GM19351 (cell line): Measurements from ENCODE around the gene TMCO4.

Experiments
- ATAC-seq: cut with Tn5 transposase; IDR thresholded peaks from one replicate; pipeline ENCODE4 v1.9.1; 2021; ENCODE audit warnings: mild to moderate bottlenecking, moderate library complexity; ENCODE audit not compliant: unreplicated experiment

TMCO4 gene

GRCh38 chr1:19689085-19689757 lies 110.5 kb downstream of the TMCO4 start:
- no peak for ATAC-seq

DNA sequence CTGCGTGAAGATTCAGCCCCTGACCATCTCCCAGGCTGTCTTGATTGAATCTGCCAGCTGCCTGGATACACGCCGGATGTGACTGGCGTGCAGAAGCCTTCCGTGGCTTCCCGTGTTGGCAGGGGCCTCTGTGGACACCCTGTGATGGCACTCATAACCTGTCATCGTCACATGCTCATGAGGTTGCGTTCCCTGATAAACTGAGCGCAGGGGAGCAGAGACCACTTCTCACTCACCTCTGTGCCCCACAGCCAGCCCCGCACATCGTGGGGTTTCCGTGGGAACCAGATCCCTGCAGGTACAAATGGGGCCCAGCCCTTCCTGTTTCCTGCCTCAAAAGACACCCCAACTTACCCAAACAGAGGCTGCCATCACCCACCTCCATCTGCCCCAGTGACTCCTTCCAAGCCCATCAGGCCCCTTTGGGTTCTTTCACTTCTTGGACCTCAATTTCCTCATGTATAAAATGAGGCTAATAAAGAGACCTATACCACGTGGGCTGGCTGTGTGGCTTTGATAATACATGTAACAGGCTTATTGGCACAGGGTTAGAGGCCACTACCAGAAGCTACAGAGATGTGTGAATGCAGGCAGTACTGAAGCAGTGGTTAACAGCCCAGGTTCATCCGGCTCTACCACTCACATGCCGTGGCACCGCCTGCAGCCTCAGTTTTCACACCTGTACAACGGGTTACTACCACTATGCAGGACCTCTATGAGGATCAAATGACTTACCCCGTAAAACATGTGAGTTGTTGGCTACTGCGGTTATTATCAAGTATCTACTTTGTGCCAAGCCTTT lies 111.5 kb downstream of the TMCO4 start:
- ATAC-seq: no peak

- no peak for ATAC-seq
Measured at GRCh38 chr1:19687414-19687813, 112.3 kb downstream of the TMCO4 start.

- ATAC-seq: no peak
Measured at GRCh38 chr1:19685994-19686393, 113.7 kb downstream of the TMCO4 start.

GRCh38 chr1:19684677-19685076 lies 115.0 kb downstream of the TMCO4 start:
- ATAC-seq: no peak

GRCh38 chr1:19683351-19683750 lies 116.4 kb downstream of the TMCO4 start:
- ATAC-seq: no peak

- ATAC-seq: no peak
Measured at GRCh38 chr1:19682901-19683300, 116.8 kb downstream of the TMCO4 start.

GRCh38 chr1:19682257-19682656 lies 117.5 kb downstream of the TMCO4 start:
- no peak for ATAC-seq

DNA sequence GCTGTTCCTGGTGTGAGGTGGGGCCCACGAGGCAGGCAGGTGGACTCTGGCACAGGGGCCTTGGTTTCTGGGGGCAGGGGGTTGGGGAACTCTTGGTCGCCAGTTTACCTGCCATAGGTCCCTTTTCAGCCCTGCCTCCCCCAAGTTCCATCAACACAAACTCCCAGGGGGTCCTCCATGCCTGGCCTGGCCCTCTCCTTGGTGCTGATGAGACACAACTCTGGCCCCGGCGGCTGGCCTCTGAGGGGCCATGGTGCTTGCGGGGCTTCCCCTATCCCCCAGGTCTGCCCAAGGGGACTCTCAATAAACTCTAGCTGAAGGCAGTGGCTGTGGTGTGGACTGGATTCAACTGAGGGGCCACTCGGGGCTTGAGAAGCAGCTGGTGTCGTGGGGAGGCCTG lies 119.1 kb downstream of the TMCO4 start:
- ATAC-seq: no peak

DNA sequence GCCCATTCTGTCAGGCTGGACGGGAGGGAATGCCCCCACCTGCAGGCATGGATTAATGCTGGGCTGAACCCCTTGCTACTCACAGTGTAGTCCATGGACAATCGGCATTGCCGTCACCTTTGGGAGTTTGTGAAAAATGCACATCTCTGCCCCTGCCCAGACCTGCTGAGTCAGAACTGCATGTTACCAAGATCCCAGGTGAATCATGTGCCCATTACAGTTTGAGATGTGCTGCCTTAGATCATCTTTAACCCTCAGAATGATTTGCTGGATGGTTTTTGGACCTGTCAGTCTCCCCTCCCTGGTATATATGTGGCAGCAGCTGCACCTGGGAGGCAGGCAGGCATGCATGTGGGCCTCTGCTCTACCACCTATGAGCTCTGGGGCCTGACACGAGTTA lies 120.0 kb downstream of the TMCO4 start:
- no peak for ATAC-seq

- no peak for ATAC-seq
Measured at GRCh38 chr1:19678931-19679453, 120.7 kb downstream of the TMCO4 start.

DNA sequence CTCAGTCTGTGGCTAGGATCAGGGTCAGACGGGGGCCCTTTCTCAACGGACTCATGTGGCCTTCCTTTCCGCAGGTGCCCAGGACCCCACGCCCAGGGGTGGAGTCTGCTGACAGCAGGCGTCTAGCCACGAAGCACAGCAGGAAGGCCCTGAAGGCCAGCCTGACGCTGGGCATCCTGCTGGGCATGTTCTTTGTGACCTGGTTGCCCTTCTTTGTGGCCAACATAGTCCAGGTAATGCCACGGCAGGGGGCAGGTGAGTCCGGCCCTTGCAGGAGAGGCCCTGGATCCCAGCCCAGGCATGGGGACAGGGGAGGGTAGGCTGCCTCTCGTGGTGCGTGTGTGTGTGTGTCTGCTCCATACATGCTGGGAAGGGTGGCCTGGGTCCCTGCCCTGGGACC lies 121.2 kb downstream of the TMCO4 start:
- ATAC-seq: no peak

DNA sequence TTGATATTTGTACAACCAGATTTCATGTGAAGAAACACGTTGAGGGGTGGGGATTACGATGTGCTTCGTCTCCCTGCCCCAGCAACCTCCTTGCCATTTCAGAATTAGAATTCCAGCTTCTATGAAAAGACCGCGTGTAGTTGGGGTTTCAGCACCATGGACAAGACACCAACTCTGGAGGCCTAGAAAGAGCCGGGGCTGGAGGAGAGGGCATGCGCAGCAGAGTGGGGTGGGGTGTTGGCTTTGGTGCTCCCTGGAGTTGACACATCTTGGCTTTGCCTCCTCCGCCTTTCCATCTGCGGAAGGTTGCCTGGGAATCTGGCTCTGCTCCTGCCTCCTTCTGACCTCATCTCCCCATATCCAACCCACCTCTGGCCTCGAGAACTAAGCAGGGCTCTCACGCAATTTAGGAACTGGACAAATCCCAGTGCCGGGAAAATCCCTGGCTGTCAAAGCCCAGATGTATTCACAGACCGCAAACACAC lies 123.2 kb downstream of the TMCO4 start:
- no peak for ATAC-seq

- ATAC-seq: no peak
Measured at GRCh38 chr1:19675797-19676196, 123.9 kb downstream of the TMCO4 start.

- ATAC-seq: no peak
Measured at GRCh38 chr1:19672237-19672636, 127.5 kb downstream of the TMCO4 start.

DNA sequence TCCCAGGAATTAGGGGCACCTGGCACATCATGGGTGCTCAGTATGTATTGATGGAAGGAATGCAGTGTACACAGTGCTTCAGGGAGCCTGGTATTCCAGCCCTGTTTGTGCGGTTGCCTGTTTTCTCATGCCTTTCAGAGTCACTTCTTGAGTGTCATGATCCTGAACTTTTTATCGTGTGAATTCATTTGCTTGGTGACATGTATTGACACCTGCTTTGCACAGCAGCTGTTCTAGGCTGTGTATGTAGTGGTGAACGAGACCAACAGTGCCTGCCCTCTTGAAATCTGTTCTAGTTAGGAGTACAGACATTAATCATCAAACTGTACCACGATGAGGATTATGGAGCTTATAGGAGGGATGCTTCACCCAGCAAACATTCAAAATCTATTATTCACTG lies 128.9 kb downstream of the TMCO4 start:
- no peak for ATAC-seq

GRCh38 chr1:19668888-19669287 lies 130.8 kb downstream of the TMCO4 start:
- ATAC-seq: no peak

DNA sequence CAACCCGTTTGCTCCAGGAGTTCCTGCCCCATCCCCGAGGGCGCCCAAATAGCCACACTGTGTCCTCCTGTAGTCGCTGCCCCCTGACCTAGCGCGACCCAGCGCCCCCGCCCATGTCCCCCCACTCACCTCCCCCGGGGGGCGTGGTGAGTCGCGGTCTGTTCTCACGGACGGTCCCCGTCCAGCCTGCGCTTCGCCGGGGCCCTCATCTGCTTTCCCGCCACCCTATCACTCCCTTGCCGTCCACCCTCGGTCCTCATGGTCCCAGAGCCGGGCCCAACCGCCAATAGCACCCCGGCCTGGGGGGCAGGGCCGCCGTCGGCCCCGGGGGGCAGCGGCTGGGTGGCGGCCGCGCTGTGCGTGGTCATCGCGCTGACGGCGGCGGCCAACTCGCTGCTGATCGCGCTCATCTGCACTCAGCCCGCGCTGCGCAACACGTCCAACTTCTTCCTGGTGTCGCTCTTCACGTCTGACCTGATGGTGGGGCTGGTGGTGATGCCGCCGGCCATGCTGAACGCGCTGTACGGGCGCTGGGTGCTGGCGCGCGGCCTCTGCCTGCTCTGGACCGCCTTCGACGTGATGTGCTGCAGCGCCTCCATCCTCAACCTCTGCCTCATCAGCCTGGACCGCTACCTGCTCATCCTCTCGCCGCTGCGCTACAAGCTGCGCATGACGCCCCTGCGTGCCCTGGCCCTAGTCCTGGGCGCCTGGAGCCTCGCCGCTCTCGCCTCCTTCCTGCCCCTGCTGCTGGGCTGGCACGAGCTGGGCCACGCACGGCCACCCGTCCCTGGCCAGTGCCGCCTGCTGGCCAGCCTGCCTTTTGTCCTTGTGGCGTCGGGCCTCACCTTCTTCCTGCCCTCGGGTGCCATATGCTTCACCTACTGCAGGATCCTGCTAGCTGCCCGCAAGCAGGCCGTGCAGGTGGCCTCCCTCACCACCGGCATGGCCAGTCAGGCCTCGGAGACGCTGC lies 133.9 kb downstream of the TMCO4 start:
- no peak for ATAC-seq

DNA sequence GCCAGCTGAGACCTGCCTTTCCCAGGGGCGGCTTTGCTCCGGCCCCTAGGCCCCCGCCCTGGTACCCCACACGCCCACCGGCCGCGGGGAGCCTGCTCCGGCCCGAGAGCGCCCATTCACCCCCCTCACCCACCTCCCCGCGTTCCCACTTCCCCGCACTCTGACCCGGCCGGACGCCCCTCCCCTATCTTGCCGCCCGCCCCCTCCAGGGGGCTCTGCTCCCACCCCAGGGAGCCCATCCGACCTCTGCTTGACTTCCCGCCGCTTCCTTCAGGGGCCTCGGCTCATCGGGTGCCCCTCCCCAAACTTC lies 134.6 kb downstream of the TMCO4 start:
- ATAC-seq: no peak

DNA sequence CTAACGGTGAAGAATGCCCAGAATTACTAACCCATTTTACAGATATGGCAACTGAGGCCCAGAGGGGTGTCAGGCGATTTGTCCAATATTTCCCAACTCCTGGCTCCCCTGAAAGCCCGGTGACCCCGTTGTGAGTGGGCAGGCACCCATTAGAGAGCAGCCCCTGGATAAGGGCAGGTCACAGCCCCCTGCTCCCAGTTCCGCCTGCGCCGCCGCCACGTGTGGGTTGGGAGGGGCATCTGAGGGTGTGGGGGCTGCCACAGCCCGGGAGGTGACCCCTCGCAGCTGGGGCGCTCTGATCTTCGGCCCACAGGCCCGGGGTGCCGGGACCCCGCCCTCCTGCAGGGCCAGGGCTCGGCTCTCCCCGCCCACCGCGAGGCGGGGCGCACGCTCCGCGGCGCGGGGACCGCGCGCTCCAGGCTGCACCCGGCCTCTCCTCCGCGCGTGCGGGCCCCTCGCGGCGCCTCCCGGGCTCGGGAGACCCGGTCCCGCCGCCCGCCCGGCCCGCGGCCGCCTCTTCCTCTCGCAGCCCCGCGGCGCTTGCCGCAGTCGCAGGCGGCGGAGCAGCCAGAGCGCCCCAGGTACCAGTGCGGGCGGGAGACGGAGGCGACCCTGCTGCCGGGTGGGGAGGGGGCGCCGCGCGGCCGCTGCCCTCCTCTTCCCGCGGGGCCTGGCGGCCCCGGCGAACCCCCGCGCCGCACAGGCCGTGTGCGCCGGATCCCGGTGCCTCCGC lies 135.1 kb downstream of the TMCO4 start, which contains the start of gene HTR6:
HTR6 (plus strand) TSS at position 423 of the 733 bp plus-strand sequence. CDS start 879 bp downstream, outside the sequence.
- no peak for ATAC-seq
